Thyroid gland (tissue), 4 donors: ENCODE results near the gene SLC9B1.

Experiments used
- POLR2A ChIP-seq, 2 donors: fragments of 450-650 bp; IDR thresholded peaks; one replicate each; pipeline ENCODE4 v1.6.1; 2017; ENCODE audit warnings: antibody characterized with exemption in 2 of 2, mild to moderate bottlenecking in 2 of 2, moderate library complexity in 1 of 2
- TF ChIP-seq, protein P1 (sequence below), 6 experiments: fragments of 200-600 bp in 3 of 6; fragments of 450-650 bp in 3 of 6; sonication (generic) in 3 of 6; IDR thresholded peaks; one replicate each; pipeline ENCODE4 v1.5.1; 2016 to 2019; ENCODE audit warnings: antibody characterized with exemption in 6 of 6, mild to moderate bottlenecking in 2 of 6, inconsistent platforms in 1 of 6, moderate library complexity in 1 of 6

DNA sequence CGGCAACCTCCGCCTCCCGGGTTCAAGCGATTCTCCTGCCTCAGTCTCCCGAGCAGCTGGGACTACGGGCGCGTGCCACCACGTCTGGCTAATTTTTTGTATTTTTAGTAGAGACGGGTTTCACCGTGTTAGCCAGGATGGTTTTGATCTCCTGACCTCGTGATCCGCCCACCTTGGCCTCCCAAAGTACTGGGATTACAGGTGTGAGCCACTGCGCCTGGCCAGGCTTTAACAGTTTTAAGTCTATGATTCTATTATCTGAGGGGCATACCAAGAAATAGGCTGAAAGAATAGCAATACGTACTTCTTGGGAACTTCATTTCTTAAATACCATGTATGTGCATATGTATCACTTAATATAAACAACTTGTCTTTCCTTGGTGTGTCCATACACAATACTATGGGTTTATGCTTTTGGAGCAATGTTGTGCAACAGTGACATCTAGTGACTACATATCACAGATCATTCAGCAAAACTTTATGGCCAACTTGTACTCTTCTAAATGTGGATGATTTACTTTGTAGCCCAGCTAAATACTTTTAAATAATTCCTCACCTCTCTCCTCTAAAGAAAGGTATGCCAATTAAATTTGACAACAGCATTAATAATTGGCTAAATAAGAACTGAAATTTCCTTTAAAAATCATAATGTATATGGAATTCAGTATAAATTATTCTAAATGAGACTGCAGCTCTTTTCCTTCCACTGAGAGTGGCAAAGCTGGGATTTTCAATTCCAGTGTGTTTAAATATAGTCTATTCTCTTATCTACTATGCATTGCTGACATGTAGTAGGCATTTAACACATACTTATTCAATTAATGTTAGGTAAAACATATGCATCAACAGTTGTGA, 10.4 kb downstream of the SLC9B1 start:
- TF ChIP-seq, protein P1, sequence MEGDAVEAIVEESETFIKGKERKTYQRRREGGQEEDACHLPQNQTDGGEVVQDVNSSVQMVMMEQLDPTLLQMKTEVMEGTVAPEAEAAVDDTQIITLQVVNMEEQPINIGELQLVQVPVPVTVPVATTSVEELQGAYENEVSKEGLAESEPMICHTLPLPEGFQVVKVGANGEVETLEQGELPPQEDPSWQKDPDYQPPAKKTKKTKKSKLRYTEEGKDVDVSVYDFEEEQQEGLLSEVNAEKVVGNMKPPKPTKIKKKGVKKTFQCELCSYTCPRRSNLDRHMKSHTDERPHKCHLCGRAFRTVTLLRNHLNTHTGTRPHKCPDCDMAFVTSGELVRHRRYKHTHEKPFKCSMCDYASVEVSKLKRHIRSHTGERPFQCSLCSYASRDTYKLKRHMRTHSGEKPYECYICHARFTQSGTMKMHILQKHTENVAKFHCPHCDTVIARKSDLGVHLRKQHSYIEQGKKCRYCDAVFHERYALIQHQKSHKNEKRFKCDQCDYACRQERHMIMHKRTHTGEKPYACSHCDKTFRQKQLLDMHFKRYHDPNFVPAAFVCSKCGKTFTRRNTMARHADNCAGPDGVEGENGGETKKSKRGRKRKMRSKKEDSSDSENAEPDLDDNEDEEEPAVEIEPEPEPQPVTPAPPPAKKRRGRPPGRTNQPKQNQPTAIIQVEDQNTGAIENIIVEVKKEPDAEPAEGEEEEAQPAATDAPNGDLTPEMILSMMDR (IDR thresholded peaks at IDR 0.05) = peak in 5 of 6 experiments; percentile 32 to 88 (median 69)
- no peak for TF ChIP-seq POLR2A (IDR thresholded peaks at IDR 0.05)
